NB4 (cell line): ENCODE results near the gene MZT1.

Experiments
- POLR2A ChIP-seq: IDR thresholded peaks from 2 replicates; pipeline ENCODE4 v1.6.1; 2011; ENCODE audit warnings: mild to moderate bottlenecking; ENCODE audit not compliant: insufficient read length; ENCODE audit errors: extremely low read depth
- TF ChIP-seq, protein P1 (sequence below): IDR thresholded peaks from one replicate; pipeline ENCODE4 v1.5.1; 2012; ENCODE audit warnings: low read depth, low read length

GRCh38 chr13:72693832-72694231 is 33.6 kb downstream of the MZT1 start:
- TF ChIP-seq, protein P1, sequence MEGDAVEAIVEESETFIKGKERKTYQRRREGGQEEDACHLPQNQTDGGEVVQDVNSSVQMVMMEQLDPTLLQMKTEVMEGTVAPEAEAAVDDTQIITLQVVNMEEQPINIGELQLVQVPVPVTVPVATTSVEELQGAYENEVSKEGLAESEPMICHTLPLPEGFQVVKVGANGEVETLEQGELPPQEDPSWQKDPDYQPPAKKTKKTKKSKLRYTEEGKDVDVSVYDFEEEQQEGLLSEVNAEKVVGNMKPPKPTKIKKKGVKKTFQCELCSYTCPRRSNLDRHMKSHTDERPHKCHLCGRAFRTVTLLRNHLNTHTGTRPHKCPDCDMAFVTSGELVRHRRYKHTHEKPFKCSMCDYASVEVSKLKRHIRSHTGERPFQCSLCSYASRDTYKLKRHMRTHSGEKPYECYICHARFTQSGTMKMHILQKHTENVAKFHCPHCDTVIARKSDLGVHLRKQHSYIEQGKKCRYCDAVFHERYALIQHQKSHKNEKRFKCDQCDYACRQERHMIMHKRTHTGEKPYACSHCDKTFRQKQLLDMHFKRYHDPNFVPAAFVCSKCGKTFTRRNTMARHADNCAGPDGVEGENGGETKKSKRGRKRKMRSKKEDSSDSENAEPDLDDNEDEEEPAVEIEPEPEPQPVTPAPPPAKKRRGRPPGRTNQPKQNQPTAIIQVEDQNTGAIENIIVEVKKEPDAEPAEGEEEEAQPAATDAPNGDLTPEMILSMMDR: no peak
- no peak for TF ChIP-seq POLR2A
